Colon (tissue), 2 donors: ENCODE measurements around the gene PGAM4.
"Not testable (repeated sequence)": the region's sequence is repeated elsewhere in the genome, so short reads cannot be mapped to it uniquely, and the experiment has no call there.

Experiments used
- FAIRE-seq: peaks from 2 replicates; lab custom pipeline; 2012; peaks lifted over from hg19 to GRCh38; lab: Jason Lieb, UNC
- donor health status: control.
- donor health status: control.

Gene PGAM4

DNA sequence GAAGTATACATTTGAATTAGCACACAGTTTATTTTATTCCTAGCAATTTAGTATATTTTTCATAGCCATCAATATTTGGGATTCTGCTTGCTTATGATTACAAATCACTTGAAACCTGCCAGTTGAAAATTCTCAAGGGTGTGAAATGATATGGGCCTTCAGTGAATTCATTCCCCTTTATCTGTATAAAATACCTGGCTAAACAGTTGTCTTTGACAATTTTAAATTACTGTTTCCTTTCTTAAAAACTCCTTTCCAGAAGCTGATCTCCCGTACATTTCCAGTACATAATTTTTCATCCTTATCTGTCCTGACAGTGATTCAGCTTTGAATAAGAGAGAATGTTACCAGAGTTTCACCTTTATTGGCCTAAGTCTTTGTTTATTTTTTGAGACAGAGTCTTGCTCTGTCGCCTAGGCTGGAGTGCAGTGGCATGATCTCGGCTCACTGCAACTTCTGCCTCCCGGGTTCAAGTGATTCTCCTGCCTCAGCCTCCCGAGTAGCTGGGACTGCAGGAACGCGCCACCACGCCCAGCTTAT, 45.0 kb downstream of the PGAM4 start:
- no peak for FAIRE-seq

DNA sequence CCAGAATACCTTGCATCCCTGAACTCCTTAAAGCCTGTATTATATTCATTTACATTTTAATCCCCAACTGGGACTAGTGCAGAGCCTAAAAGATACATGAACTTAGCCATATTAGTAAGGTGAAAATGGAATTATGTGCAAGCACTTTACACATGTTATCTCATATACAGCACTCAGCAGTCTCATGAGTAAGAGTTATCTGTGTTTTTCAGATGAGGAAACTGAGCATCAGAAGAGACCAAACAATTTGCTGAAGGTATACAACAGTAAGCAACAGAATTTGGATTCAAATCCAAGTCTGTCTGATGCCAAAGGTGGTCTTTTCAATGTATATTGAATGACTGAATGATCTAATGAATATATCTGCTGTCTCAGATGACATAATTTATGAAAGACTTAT, 46.7 kb downstream of the PGAM4 start:
- FAIRE-seq: peak; percentile 36

DNA sequence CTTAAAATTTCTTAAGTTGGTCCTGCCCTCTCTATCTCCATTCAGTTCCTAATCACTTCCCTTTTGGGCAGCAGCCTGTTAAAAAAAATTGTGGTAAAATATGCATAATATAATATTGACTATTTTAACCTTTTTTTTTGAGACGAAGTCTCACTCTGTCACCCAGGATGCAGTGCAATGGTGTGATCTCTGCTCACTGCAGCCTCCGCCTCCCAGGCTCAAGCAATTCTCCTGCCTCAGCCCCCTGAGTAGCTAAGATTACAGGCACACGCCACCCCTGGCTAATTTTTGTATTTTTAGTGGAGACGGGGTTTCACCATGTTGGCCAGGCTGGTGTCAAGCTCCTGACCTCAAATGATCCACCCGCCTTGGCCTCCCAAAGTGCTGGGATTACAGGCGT, 50.1 kb downstream of the PGAM4 start:
- not testable (repeated sequence) for FAIRE-seq

DNA sequence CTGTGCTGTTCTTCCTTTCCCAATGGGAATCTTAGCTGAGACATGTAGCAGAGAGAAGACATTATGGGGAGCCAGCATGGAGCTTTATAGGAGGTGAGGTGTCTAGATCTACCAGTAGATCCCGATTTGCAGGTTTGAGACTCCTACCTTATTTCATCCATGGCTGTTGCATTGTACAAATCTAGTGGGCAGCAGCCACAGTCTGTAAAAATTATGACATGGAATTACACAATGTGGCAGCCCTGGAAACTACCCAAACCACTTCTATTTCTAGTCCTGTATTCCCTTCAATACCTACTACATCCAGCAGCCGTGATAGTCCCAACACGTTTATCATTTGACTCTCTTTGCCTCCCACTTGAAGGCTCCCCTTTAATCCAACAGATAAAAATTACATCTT, 50.9 kb downstream of the PGAM4 start:
- no peak for FAIRE-seq
